ENCODE results near the gene WIZ.

- no peak for TF ChIP-seq POLR2A (IDR thresholded peaks at IDR 0.05; ENCODE audit: low read depth, low read length)
- no peak for TF ChIP-seq POLR2AphosphoS5 (IDR thresholded peaks at IDR 0.05; ENCODE audit: low read depth, low read length)
Observed at GRCh38 chr19:15427991-15428471, 21.7 kb downstream of the WIZ start.
